NCI-H345 (cell line): ENCODE data around the gene CACNA1D.

ENCODE experiments used
- DNase-seq: peaks from one replicate; lab custom pipeline; 2025; lab: John Stamatoyannopoulos, UW

CACNA1D gene

GRCh38 chr3:53691349-53691748 lies 196.9 kb downstream of the CACNA1D start:
- no peak for DNase-seq

GRCh38 chr3:53691885-53692284 lies 197.5 kb downstream of the CACNA1D start:
- no peak for DNase-seq

GRCh38 chr3:53693451-53693850 lies 199.0 kb downstream of the CACNA1D start:
- no peak for DNase-seq

GRCh38 chr3:53694046-53694445 lies 199.6 kb downstream of the CACNA1D start:
- no peak for DNase-seq

- no peak for DNase-seq
Observed at GRCh38 chr3:53694666-53695323, 200.4 kb downstream of the CACNA1D start.

- no peak for DNase-seq
Observed at GRCh38 chr3:53695324-53695690, 200.9 kb downstream of the CACNA1D start.

- DNase-seq = no peak
Observed at GRCh38 chr3:53696401-53697172, 202.2 kb downstream of the CACNA1D start.

- DNase-seq = no peak
Observed at GRCh38 chr3:53700441-53700840, 206.0 kb downstream of the CACNA1D start.

GRCh38 chr3:53702776-53703530 lies 208.5 kb downstream of the CACNA1D start:
- no peak for DNase-seq

GRCh38 chr3:53703630-53704362 lies 209.4 kb downstream of the CACNA1D start:
- no peak for DNase-seq

GRCh38 chr3:53704363-53704725 lies 209.9 kb downstream of the CACNA1D start:
- DNase-seq = no peak

GRCh38 chr3:53705024-53705745 lies 210.8 kb downstream of the CACNA1D start:
- no peak for DNase-seq

GRCh38 chr3:53705774-53706173 lies 211.4 kb downstream of the CACNA1D start:
- no peak for DNase-seq

- no peak for DNase-seq
Observed at GRCh38 chr3:53707222-53707621, 212.8 kb downstream of the CACNA1D start.

GRCh38 chr3:53708001-53708621 lies 213.7 kb downstream of the CACNA1D start:
- DNase-seq = peak; percentile 12

- DNase-seq = no peak
Observed at GRCh38 chr3:53709256-53709655, 214.8 kb downstream of the CACNA1D start.

- peak; percentile 44 for DNase-seq
Observed at GRCh38 chr3:53709860-53710674, 215.7 kb downstream of the CACNA1D start.

GRCh38 chr3:53711387-53711786 lies 217.0 kb downstream of the CACNA1D start:
- DNase-seq = no peak

GRCh38 chr3:53712817-53713388 lies 218.5 kb downstream of the CACNA1D start:
- DNase-seq = no peak

- DNase-seq = no peak
Observed at GRCh38 chr3:53713626-53714025, 219.2 kb downstream of the CACNA1D start.
